ENCODE measurements around the gene ZNF142.

DNA sequence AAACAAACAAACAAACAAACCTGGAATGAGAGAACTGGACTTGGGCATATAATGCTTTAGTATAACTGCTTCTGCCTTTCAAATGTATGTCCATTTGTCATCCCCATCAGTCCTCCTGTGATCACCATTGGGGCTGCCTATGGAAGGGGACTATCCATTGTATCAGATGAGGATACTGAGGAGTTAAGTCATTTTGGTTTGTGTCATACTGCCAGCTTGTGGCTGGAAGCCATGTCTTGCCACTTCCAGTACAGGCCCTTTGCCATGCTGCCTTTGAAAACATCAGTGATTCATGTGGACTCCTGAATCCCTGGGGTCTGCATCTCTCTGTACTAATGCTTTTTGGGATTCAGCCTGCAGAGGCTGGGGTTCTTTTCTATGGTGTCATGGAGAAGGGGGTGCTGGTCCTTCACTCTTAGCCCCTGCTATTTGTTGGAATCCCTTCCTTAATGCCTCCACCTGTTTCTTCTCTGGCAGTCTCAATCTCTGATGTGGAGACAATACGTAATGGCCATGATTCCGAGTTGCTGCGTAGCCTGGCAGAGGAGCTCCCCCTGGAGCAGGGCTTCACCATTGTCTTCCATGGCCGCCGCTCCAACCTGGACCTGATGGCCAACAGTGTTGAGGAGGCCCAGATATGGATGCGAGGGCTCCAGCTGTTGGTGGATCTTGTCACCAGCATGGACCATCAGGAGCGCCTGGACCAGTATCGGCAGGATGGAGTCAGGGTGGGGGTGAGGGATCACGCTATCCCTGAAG is 41.1 kb downstream of the ZNF142 start:
- TF ChIP-seq, protein P1, sequence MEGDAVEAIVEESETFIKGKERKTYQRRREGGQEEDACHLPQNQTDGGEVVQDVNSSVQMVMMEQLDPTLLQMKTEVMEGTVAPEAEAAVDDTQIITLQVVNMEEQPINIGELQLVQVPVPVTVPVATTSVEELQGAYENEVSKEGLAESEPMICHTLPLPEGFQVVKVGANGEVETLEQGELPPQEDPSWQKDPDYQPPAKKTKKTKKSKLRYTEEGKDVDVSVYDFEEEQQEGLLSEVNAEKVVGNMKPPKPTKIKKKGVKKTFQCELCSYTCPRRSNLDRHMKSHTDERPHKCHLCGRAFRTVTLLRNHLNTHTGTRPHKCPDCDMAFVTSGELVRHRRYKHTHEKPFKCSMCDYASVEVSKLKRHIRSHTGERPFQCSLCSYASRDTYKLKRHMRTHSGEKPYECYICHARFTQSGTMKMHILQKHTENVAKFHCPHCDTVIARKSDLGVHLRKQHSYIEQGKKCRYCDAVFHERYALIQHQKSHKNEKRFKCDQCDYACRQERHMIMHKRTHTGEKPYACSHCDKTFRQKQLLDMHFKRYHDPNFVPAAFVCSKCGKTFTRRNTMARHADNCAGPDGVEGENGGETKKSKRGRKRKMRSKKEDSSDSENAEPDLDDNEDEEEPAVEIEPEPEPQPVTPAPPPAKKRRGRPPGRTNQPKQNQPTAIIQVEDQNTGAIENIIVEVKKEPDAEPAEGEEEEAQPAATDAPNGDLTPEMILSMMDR (IDR thresholded peaks at IDR 0.05): no peak
- no peak for TF ChIP-seq POLR2A (IDR thresholded peaks at IDR 0.05)
